HepG2 (cell line): ENCODE data around the gene PACS2. TPM values are rescaled to one million over a fixed set of nuclear protein-coding genes. Genes with fewer than 3 reads are reported as not detected.

Source experiments
- ATAC-seq: fragments of 200-7000 bp; cut with Tn5 transposase; 3 replicates; pipeline ENCODE4 v1.9.1; 2020; ENCODE audit warnings: mild to moderate bottlenecking, moderate library complexity
- BruUV-seq: library from RNA; stranded (reverse); fragments of 400-500 nt; replicated peaks from 2 replicates; lab custom pipeline; 2021; lab: Mats Ljungman, UMichigan
- CTCF ChIA-PET: fragments of 300-600 bp; formaldehyde crosslinking; extraction: SDS; loops from one replicate; lab custom pipeline; 2021; ENCODE audit warnings: low total read pairs, inconsistent platforms, low intra/inter-chr PET ratio; lab: Yijun Ruan, JAX
- POLR2A ChIA-PET: fragments of 350-600 bp; sonication (Branson Sonifier 250); formaldehyde crosslinking; loops from one replicate; lab custom pipeline; 2020; ENCODE audit warnings: antibody characterized with exemption, inconsistent platforms; lab: Yijun Ruan, JAX
- DNase-seq: peaks from one replicate; pipeline ENCODE4 v3.0.0-alpha.2; 2015; ENCODE audit warnings: low spot score
- FAIRE-seq: peaks from 3 replicates; lab custom pipeline; 2011; peaks lifted over from hg19 to GRCh38; lab: Jason Lieb, UNC
- H2AFZ ChIP-seq: one replicate; pipeline ENCODE4 v1.6.1; 2011; ENCODE audit warnings: low read length, inconsistent platforms
- H3K27ac ChIP-seq: fragments of 300-600 bp; 3 replicates; pipeline ENCODE4 v1.8.0; 2011; ENCODE audit warnings: mixed run types, mild to moderate bottlenecking, mixed read lengths, low read length, inconsistent platforms; ENCODE audit not compliant: insufficient read depth; ENCODE audit errors: extremely low read length
- H3K27me3 ChIP-seq, 2 experiments: fragments of 200-600 bp in 1 of 2; 2 replicates in 1 of 2; 3 replicates in 1 of 2; pipeline versions ENCODE4 v1.6.0 to v1.8.0; 2011; ENCODE audit warnings: low read length in 2 of 2, mild to moderate bottlenecking in 2 of 2, moderate library complexity in 2 of 2, inconsistent platforms in 1 of 2; ENCODE audit not compliant: insufficient read depth in 2 of 2, control insufficient read depth in 1 of 2
- H3K36me3 ChIP-seq, 2 experiments: fragments of 200-600 bp in 1 of 2; replicated peaks in 1 of 2; 2 replicates in 1 of 2; 3 replicates in 1 of 2; pipeline versions ENCODE4 v1.5.1 to v1.8.0; 2011; ENCODE audit warnings: low read length in 2 of 2, inconsistent platforms in 1 of 2; ENCODE audit not compliant: insufficient read depth in 2 of 2, control insufficient read depth in 1 of 2
- H3K4me1 ChIP-seq: 2 replicates; pipeline ENCODE4 v1.5.1; 2012; ENCODE audit warnings: low read length, inconsistent platforms; ENCODE audit not compliant: insufficient read depth
- H3K4me2 ChIP-seq: 2 replicates; pipeline ENCODE4 v1.6.0; 2011; ENCODE audit warnings: low read depth, low read length, inconsistent platforms
- H3K4me3 ChIP-seq, 3 experiments: fragments of 200-600 bp in 1 of 3; sonication (generic), shearing (Covaris generic) in 1 of 3; replicated peaks in 1 of 3; 2 replicates each; pipeline ENCODE4 v1.5.1; 2011 to 2016; ENCODE audit warnings: low read length in 3 of 3, inconsistent platforms in 2 of 3, low read depth in 2 of 3, mild to moderate bottlenecking in 2 of 3, control low read depth in 1 of 3, mixed read lengths in 1 of 3; ENCODE audit not compliant: insufficient read depth in 1 of 3
- H3K79me2 ChIP-seq: one replicate; pipeline ENCODE4 v1.6.1; 2011; ENCODE audit warnings: low read length, inconsistent platforms; ENCODE audit not compliant: insufficient read depth
- H3K9ac ChIP-seq: 2 replicates; pipeline ENCODE4 v1.6.0; 2011; ENCODE audit warnings: mild to moderate bottlenecking, low read depth, low read length, inconsistent platforms; ENCODE audit not compliant: insufficient read depth
- H3K9me3 ChIP-seq: 2 replicates; pipeline ENCODE4 v1.5.1; 2012; ENCODE audit warnings: mild to moderate bottlenecking, low read length
- H4K20me1 ChIP-seq: 2 replicates; pipeline ENCODE4 v1.6.0; 2011; ENCODE audit warnings: inconsistent platforms, mild to moderate bottlenecking, low read length, moderate library complexity; ENCODE audit not compliant: insufficient read depth
- HDAC6 ChIP-seq: fragments of 200-600 bp; sonication (generic); IDR thresholded peaks from 2 replicates; pipeline ENCODE4 v1.7.0; 2017; ENCODE audit warnings: mild to moderate bottlenecking, antibody characterized with exemption, low read length, low read depth
- HOXD1 ChIP-seq: sonication (generic); formaldehyde crosslinking; IDR thresholded peaks from 2 replicates; pipeline ENCODE4 v1.5.0; 2020; ENCODE audit warnings: missing genetic modification reagents
- JUND ChIP-seq: sonication (generic); formaldehyde crosslinking; IDR thresholded peaks from 2 replicates; pipeline ENCODE4 v1.8.0; 2022; ENCODE audit warnings: mild to moderate bottlenecking, missing genetic modification reagents
- KLF12 ChIP-seq: sonication (generic); formaldehyde crosslinking; IDR thresholded peaks from 2 replicates; pipeline ENCODE4 v1.4.0; 2020; ENCODE audit warnings: missing genetic modification reagents, borderline replicate concordance
- MIER2 ChIP-seq: IDR thresholded peaks from 2 replicates; pipeline ENCODE4 v1.6.1; 2016; ENCODE audit warnings: missing biosample characterization, missing genetic modification reagents
- SNAI1 ChIP-seq: sonication (generic); formaldehyde crosslinking; IDR thresholded peaks from 2 replicates; pipeline ENCODE4 v1.5.0; 2020; ENCODE audit warnings: mild to moderate bottlenecking, missing genetic modification reagents, borderline replicate concordance
- ZNF30 ChIP-seq: sonication (generic); formaldehyde crosslinking; IDR thresholded peaks from 2 replicates; pipeline ENCODE4 v1.5.0; 2020; ENCODE audit warnings: mild to moderate bottlenecking, missing genetic modification reagents
- ZNF562 ChIP-seq: sonication (generic); formaldehyde crosslinking; IDR thresholded peaks from 2 replicates; pipeline ENCODE4 v1.8.0; 2022; ENCODE audit warnings: missing genetic modification reagents, borderline replicate concordance
- WGBS: methylation state at CpG from one replicate; pipeline ENCODE4 v1.1.6; 2017; ENCODE audit warnings: low lambda C conversion rate; 5-methylcytosine and 5-hydroxymethylcytosine counted together
- in situ Hi-C: cut with HindIII; loops from 2 replicates; pipeline ENCODE4 v1.10.0; 2017; ENCODE audit warnings: low pct_unique_long_range_greater_than_20kb; ENCODE audit not compliant: extremely low pct_ligation_motif_present
- intact Hi-C: fragments of 100-400 bp; cut with micrococcal nuclease; formaldehyde crosslinking; loops from one replicate; pipeline ENCODE4 v1.10.0; 2022; ENCODE audit not compliant: unreplicated experiment
- polyA plus RNA-seq, 8 experiments: library from polyadenylated mRNA; depleted of rRNA in 3 of 8; stranded (reverse) in 7 of 8; unstranded in 1 of 8; fragments of >200 nt; fragmentation: Illumina TruSeq in 4 of 8; extraction: Trizol in 4 of 8; gene quantifications; 2 replicates each; pipeline versions ENCODE4 v1.2.1 to v1.2.3, GENCODE V29; 2011 to 2016; ENCODE audit warnings: low read depth in 4 of 8, missing spikeins in 1 of 8, mixed read lengths in 1 of 8; ENCODE audit not compliant: insufficient read depth in 1 of 8
- total RNA-seq, 5 experiments: library from RNA; depleted of rRNA; stranded (reverse); fragments of >200 nt; fragmentation: Illumina TruSeq; extraction: Trizol; gene quantifications; 2 replicates each; pipeline ENCODE4 v1.2.3, GENCODE V29; 2016; ENCODE audit warnings: low read depth in 1 of 5
- TF ChIP-seq, protein P1 (sequence below): sonication (generic); formaldehyde crosslinking; IDR thresholded peaks from 2 replicates; pipeline ENCODE4 v1.4.0; 2020; ENCODE audit warnings: missing genetic modification reagents
- TF ChIP-seq, protein P2 (sequence below): sonication (generic); formaldehyde crosslinking; IDR thresholded peaks from 2 replicates; pipeline ENCODE4 v1.5.0; 2020; ENCODE audit warnings: missing genetic modification reagents, mild to moderate bottlenecking, borderline replicate concordance
- TF ChIP-seq, protein P3 (sequence below): sonication (generic); formaldehyde crosslinking; IDR thresholded peaks from 2 replicates; pipeline ENCODE4 v1.9.0; 2021; ENCODE audit warnings: missing genetic modification reagents, borderline replicate concordance
- TF ChIP-seq, protein P4 (sequence below): sonication (generic); formaldehyde crosslinking; IDR thresholded peaks from 2 replicates; pipeline ENCODE4 v1.4.0; 2020; ENCODE audit warnings: mild to moderate bottlenecking, missing genetic modification reagents

PACS2 gene
- total and polyA plus RNA-seq, 2 of the 13 experiments (the other 11 are each of a cell fraction or from before 2014, with no cell fraction given), result 23.6 to 27.6 TPM

DNA sequence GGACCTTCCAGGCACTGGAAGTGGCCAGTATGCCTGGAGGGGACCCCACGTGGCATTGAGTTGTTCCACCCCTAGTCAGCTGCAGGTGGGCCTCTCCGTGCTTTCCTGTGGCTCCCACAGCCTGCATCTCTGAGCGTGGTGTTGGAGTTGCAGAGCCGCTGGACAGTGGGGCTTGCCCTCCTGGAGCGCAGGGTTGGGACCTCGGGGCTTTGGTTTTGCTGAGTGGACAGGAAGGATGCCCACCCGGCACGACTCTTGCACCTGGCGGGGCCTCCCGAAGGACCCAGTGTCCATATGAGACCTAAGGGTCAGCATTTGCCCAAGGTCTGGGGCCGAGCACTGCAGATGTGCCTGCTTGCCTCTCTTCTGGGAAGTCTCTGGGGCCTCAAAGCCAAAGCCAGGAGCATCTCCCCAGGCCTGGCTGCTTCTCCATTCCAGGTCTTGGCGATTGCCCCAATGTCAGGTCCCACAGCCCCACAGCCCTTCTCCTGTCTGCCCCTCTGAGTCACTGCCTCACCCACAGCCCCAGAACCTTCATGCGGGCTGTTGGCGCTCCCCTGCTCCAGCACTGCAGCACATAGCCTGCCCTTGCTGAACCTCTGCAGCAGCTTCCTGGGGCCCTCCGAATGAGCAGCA lies 1.5 kb downstream of the PACS2 start (continued):
- TF ChIP-seq, protein P1, sequence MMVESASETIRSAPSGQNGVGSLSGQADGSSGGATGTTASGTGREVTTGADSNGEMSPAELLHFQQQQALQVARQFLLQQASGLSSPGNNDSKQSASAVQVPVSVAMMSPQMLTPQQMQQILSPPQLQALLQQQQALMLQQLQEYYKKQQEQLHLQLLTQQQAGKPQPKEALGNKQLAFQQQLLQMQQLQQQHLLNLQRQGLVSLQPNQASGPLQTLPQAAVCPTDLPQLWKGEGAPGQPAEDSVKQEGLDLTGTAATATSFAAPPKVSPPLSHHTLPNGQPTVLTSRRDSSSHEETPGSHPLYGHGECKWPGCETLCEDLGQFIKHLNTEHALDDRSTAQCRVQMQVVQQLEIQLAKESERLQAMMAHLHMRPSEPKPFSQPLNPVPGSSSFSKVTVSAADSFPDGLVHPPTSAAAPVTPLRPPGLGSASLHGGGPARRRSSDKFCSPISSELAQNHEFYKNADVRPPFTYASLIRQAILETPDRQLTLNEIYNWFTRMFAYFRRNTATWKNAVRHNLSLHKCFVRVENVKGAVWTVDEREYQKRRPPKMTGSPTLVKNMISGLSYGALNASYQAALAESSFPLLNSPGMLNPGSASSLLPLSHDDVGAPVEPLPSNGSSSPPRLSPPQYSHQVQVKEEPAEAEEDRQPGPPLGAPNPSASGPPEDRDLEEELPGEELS (CRISPR knock-in tag), result no peak
- TF ChIP-seq, all 625 proteins: peak for 5

DNA sequence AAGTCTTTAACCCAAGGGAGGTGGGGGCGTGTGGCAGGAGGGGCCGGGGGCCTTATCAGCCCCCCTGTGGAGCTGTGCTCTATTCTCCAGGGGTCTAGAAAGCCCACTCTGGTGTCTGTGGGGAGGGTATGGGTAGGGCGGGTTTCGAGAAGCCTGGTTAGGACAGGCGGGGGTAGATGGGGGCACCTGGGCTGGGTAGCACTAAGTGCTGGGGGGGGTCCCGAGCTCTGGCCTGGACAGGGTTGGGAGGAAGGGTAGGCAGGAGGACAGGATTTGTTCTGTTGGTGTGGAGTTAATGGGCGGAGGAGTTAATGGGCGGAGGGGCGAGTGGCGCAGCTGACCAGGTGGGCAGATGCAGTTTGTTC lies 2.0 kb downstream of the PACS2 start:
- intact Hi-C loops, result loop anchor here (10.0 kb wide), 1 partner anchor 178 kb away; the partner anchor contains the start of gene TEDC1
- H3K4me1 ChIP-seq, result peaks cover 24% of the 10 kb centered on the region
- H3K9me3 ChIP-seq, result no peaks in the 10 kb centered on the region
- WGBS, result 85% methylated on average over 10 of the region's 10 CpGs
- no peak overlapping the region for H3K27ac ChIP-seq
- no peak for FAIRE-seq
- DNase-seq, result no peak
- POLR2A ChIA-PET, result interaction anchor here (2.0 kb wide), 1 partner anchor 15 kb away, joined by 7 read pairs; the partner anchor contains the start of gene BRF1
- BruUV-seq, result no TSS peak
- H3K27me3 ChIP-seq, result no peaks in the 10 kb centered on the region
- in situ Hi-C loops, result no loop called here
- H3K4me2 ChIP-seq, result peak overlapping the region; percentile 95
- H3K36me3 ChIP-seq, result no peaks in the 10 kb centered on the region
- H4K20me1 ChIP-seq, result peaks cover 4% of the 10 kb centered on the region; the same call in 1 of the 2 replicates
- H2AFZ ChIP-seq, result no peak overlapping the region
- H3K4me3 ChIP-seq, result peak overlapping the region in 1 of 3 experiments; percentile 87; a peak in 1 of 6 replicates
- CTCF ChIA-PET, result no interaction called here
- ATAC-seq, result no peak
- H3K9ac ChIP-seq, result peak overlapping the region; percentile 64; the same call in 1 of the 2 replicates
- H3K79me2 ChIP-seq, result peaks cover 38% of the 10 kb centered on the region
- TF ChIP-seq KLF12 (no peak), HDAC6 (no peak), MIER2 (CRISPR knock-in tag) (no peak), SNAI1 (no peak), ZNF562 (CRISPR knock-in tag) (no peak), HOXD1 (CRISPR knock-in tag) (no peak), JUND (CRISPR knock-in tag) (no peak), ZNF30 (CRISPR knock-in tag) (no peak)
- TF ChIP-seq, protein P2, sequence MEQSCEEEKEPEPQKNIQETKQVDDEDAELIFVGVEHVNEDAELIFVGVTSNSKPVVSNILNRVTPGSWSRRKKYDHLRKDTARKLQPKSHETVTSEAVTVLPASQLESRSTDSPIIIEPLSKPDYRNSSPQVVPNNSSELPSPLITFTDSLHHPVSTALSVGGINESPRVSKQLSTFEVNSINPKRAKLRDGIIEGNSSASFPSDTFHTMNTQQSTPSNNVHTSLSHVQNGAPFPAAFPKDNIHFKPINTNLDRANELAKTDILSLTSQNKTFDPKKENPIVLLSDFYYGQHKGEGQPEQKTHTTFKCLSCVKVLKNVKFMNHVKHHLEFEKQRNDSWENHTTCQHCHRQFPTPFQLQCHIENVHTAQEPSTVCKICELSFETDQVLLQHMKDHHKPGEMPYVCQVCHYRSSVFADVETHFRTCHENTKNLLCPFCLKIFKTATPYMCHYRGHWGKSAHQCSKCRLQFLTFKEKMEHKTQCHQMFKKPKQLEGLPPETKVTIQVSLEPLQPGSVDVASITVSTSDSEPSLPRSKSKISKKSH (CRISPR knock-in tag), result no peak
- TF ChIP-seq, protein P3, sequence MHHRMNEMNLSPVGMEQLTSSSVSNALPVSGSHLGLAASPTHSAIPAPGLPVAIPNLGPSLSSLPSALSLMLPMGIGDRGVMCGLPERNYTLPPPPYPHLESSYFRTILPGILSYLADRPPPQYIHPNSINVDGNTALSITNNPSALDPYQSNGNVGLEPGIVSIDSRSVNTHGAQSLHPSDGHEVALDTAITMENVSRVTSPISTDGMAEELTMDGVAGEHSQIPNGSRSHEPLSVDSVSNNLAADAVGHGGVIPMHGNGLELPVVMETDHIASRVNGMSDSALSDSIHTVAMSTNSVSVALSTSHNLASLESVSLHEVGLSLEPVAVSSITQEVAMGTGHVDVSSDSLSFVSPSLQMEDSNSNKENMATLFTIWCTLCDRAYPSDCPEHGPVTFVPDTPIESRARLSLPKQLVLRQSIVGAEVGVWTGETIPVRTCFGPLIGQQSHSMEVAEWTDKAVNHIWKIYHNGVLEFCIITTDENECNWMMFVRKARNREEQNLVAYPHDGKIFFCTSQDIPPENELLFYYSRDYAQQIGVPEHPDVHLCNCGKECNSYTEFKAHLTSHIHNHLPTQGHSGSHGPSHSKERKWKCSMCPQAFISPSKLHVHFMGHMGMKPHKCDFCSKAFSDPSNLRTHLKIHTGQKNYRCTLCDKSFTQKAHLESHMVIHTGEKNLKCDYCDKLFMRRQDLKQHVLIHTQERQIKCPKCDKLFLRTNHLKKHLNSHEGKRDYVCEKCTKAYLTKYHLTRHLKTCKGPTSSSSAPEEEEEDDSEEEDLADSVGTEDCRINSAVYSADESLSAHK, result no peak
- TF ChIP-seq, protein P4, sequence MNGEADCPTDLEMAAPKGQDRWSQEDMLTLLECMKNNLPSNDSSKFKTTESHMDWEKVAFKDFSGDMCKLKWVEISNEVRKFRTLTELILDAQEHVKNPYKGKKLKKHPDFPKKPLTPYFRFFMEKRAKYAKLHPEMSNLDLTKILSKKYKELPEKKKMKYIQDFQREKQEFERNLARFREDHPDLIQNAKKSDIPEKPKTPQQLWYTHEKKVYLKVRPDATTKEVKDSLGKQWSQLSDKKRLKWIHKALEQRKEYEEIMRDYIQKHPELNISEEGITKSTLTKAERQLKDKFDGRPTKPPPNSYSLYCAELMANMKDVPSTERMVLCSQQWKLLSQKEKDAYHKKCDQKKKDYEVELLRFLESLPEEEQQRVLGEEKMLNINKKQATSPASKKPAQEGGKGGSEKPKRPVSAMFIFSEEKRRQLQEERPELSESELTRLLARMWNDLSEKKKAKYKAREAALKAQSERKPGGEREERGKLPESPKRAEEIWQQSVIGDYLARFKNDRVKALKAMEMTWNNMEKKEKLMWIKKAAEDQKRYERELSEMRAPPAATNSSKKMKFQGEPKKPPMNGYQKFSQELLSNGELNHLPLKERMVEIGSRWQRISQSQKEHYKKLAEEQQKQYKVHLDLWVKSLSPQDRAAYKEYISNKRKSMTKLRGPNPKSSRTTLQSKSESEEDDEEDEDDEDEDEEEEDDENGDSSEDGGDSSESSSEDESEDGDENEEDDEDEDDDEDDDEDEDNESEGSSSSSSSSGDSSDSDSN (CRISPR knock-in tag), result no peak
